B cell (primary cell): ENCODE measurements around the gene MRPL33.

Experiments
- EZH2 ChIP-seq: IDR thresholded peaks from 2 replicates; pipeline ENCODE4 v1.6.1; 2012; ENCODE audit warnings: borderline replicate concordance, low read depth, mild to moderate bottlenecking, moderate library complexity, low read length; ENCODE audit not compliant: insufficient read depth, poor library complexity, severe bottlenecking
- TF ChIP-seq, protein P1 (sequence below): fragments of 200-600 bp; IDR thresholded peaks from one replicate; pipeline ENCODE4 v1.8.0; 2022; ENCODE audit warnings: antibody characterized with exemption, mild to moderate bottlenecking

- TF ChIP-seq, protein P1, sequence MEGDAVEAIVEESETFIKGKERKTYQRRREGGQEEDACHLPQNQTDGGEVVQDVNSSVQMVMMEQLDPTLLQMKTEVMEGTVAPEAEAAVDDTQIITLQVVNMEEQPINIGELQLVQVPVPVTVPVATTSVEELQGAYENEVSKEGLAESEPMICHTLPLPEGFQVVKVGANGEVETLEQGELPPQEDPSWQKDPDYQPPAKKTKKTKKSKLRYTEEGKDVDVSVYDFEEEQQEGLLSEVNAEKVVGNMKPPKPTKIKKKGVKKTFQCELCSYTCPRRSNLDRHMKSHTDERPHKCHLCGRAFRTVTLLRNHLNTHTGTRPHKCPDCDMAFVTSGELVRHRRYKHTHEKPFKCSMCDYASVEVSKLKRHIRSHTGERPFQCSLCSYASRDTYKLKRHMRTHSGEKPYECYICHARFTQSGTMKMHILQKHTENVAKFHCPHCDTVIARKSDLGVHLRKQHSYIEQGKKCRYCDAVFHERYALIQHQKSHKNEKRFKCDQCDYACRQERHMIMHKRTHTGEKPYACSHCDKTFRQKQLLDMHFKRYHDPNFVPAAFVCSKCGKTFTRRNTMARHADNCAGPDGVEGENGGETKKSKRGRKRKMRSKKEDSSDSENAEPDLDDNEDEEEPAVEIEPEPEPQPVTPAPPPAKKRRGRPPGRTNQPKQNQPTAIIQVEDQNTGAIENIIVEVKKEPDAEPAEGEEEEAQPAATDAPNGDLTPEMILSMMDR: no peak
- no peak for TF ChIP-seq EZH2
Observed at GRCh38 chr2:27782701-27783100, 11.2 kb downstream of the MRPL33 start.
